Spleen (tissue), 7 donors: Measurements from ENCODE around the gene PGLYRP3.

Experiments
- POLR2A ChIP-seq, 3 donors: fragments of 450-650 bp; IDR thresholded peaks; one replicate each; pipeline ENCODE4 v1.5.1; 2017; ENCODE audit warnings: antibody characterized with exemption in 3 of 3, mild to moderate bottlenecking in 1 of 3
- POLR2AphosphoS5 ChIP-seq, 3 donors: sonication (generic); formaldehyde crosslinking; IDR thresholded peaks; one replicate each; pipeline ENCODE4 v1.5.1; 2017; ENCODE audit warnings: antibody characterized with exemption in 3 of 3
- TF ChIP-seq, protein P1 (sequence below), 11 experiments: fragments of 200-600 bp in 7 of 11; fragments of 450-650 bp in 4 of 11; sonication (generic) in 4 of 11; IDR thresholded peaks in 8 of 11; conservative IDR thresholded peaks in 3 of 11; 1 replicate in 7 of 11; 2 replicates in 4 of 11; pipeline versions ENCODE4 v1.4.0 to v1.8.0; 2016 to 2021; ENCODE audit warnings: antibody characterized with exemption in 11 of 11, inconsistent platforms in 4 of 11, mild to moderate bottlenecking in 1 of 11
- donor health status: DM: no; HTN: no; CAD: no; lungs with moderate emphysema.
- donor health status: DM: no; HTN: no; CAD: no.
- donor health status: DM: no; HTN: no; CAD: no.

- TF ChIP-seq, protein P1, sequence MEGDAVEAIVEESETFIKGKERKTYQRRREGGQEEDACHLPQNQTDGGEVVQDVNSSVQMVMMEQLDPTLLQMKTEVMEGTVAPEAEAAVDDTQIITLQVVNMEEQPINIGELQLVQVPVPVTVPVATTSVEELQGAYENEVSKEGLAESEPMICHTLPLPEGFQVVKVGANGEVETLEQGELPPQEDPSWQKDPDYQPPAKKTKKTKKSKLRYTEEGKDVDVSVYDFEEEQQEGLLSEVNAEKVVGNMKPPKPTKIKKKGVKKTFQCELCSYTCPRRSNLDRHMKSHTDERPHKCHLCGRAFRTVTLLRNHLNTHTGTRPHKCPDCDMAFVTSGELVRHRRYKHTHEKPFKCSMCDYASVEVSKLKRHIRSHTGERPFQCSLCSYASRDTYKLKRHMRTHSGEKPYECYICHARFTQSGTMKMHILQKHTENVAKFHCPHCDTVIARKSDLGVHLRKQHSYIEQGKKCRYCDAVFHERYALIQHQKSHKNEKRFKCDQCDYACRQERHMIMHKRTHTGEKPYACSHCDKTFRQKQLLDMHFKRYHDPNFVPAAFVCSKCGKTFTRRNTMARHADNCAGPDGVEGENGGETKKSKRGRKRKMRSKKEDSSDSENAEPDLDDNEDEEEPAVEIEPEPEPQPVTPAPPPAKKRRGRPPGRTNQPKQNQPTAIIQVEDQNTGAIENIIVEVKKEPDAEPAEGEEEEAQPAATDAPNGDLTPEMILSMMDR (IDR thresholded peaks at IDR 0.05 in 8 of 11, conservative IDR thresholded peaks at IDR 0.05 in 3 of 11) = no peak
- TF ChIP-seq POLR2A (IDR thresholded peaks at IDR 0.05) (no peak), POLR2AphosphoS5 (IDR thresholded peaks at IDR 0.05) (peak in 1 of 3 donors; percentile 31)
Observed at GRCh38 chr1:153293851-153294250, 18.9 kb downstream of the PGLYRP3 start.
